Urinary bladder (tissue), 4 donors: Measurements from ENCODE around the gene FGF1. TPM values are rescaled to one million over a fixed set of nuclear protein-coding genes. Genes with fewer than 3 reads are reported as not detected.

Experiments used
- DNase-seq: peaks from one replicate; pipeline ENCODE4 v3.0.0-alpha.2; 2015; ENCODE audit errors: extremely low spot score
- H3K27ac ChIP-seq: one replicate; pipeline ENCODE4 v1.5.1; 2013; ENCODE audit warnings: low read depth, mild to moderate bottlenecking, moderate library complexity
- H3K36me3 ChIP-seq: one replicate; pipeline ENCODE4 v1.6.1; 2013; ENCODE audit warnings: mild to moderate bottlenecking, moderate library complexity; ENCODE audit not compliant: insufficient read depth
- H3K4me1 ChIP-seq: one replicate; pipeline ENCODE4 v1.6.1; 2013; ENCODE audit warnings: mild to moderate bottlenecking, moderate library complexity; ENCODE audit not compliant: insufficient read depth
- H3K4me3 ChIP-seq: one replicate; pipeline ENCODE4 v1.5.1; 2013; ENCODE audit warnings: low read depth, low read length
- WGBS: extraction: QIAGEN DNeasy Blood & Tissue Kit; methylation state at CpG from one replicate; pipeline ENCODE4 v1.1.7; 2013; 5-methylcytosine and 5-hydroxymethylcytosine counted together
- polyA plus RNA-seq: library from polyadenylated mRNA; stranded (reverse); fragments of 200-250 nt; gene quantifications from one replicate; pipeline ENCODE4 v1.2.3, GENCODE V29; 2013
- total RNA-seq: library from RNA; depleted of rRNA; stranded (reverse); fragments of >200 nt; gene quantifications from one replicate; pipeline ENCODE4 v1.2.3, GENCODE V29; 2014
- donor health status: healthy with polysubstance abuse.
- donor health status: healthy.

FGF1 gene
- total and polyA plus RNA-seq, 2 donors = 0.58 to 5.1 TPM

DNA sequence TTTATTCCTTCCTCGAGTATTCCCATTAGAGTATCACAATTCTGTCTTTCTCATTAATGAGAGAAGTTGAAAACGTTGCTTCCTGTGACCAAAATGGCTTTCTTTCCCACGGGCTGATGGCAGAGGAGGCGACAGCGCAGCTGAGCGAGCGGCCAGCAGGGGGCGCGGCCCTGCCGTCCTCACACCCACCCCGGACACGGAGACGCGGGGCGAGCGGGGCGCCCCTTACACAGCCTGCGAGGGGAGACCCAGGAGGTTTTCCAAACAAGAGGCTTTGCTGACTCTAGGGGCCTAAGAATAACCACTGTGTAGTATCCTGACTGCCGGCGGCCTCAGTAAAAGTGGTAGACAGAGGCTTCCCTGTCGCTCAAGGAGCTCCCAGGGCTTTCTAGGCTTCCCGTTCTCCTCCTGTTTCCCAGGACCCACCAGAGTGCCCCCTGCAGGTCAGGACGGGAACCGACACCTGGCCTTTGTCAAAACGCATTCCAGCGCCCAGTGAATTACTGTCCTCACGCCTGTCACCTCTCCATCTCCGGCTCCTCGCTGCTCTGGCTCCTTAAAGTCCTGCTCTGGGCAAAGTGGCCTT is 27.3 kb upstream of the FGF1 start:
- Histone ChIP-seq H3K36me3 (no peaks in the 10 kb centered on the region), H3K4me1 (no peaks in the 10 kb centered on the region), H3K4me3 (peak overlapping the region; percentile 29), H3K27ac (no peak overlapping the region)
- DNase-seq = peak; percentile 77
- WGBS = under 1% methylated on average over 29 of the region's 29 CpGs

- Histone ChIP-seq H3K4me3 (no peak overlapping the region), H3K4me1 (no peaks in the 10 kb centered on the region), H3K36me3 (no peaks in the 10 kb centered on the region), H3K27ac (no peak overlapping the region)
- DNase-seq = no peak
- 88% methylated on average over 3 of the region's 3 CpGs for WGBS
These were observed 17.3 kb upstream of the FGF1 start for GRCh38 chr5:142703153-142703552.

DNA sequence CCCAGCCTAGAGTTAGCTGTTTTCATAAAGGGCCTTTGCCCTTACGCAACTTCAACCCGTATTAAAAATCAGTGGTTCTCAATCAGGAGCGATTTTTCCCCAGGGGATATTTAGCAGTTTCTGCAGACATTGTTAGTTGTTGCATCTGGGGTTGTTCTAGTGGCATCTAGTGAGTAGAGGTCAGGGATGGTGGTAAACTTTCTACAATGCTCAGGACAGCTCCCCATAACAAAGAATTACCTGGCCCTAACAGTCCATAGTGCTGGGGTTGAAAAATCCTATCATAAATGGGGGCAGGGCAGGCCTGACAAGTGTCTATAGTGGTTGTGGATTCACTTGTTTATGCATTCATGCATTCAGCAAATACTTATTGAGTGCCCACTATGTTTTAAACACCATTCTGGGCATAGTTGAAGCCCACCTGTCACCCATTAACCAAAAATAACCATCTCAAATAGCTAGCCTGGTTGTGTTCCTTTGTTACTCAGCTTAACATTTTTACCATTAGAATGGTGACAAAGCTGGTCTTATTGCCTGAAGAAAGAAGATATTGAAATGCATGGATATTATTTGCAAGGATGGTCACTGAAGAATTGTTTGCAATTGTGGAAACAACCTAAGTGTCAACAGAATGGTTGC is 15.9 kb upstream of the FGF1 start:
- H3K27ac ChIP-seq = no peak overlapping the region
- no peaks in the 10 kb centered on the region for H3K4me1 ChIP-seq
- WGBS = 83% methylated on average over 3 of the region's 3 CpGs
- no peak for DNase-seq
- H3K4me3 ChIP-seq = no peak overlapping the region
- H3K36me3 ChIP-seq = no peaks in the 10 kb centered on the region

GRCh38 chr5:142700566-142700965 is 14.7 kb upstream of the FGF1 start:
- 91% methylated on average over 7 of the region's 7 CpGs for WGBS
- no peak for DNase-seq
- Histone ChIP-seq H3K4me1 (no peaks in the 10 kb centered on the region), H3K4me3 (no peak overlapping the region), H3K36me3 (no peaks in the 10 kb centered on the region), H3K27ac (no peak overlapping the region)

DNA sequence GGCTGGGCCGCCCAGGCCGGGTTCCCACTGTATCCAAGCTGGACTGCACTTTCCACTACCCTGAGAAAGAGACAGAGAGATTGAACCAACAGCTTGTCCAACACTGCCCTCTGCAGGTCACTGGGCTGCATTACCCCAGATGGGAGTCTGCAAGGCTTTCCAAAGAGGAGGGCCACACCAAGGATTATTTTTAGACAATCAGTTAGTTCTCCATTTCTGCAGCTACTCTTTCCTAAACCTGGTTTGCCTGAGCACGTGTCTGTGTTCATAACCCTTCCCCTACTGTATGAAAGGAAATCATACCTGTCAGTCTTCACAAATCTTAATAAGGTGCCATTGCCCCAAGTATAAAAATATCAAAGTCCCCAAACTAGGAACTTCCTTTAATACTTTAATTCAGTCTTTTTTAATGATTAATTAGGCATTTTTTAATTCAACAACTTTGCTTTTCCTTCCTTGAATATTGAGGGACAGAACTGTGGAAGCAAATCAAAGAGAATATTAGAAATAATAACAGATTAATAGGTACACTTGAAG is 13.4 kb upstream of the FGF1 start:
- Histone ChIP-seq H3K27ac (no peak overlapping the region), H3K36me3 (no peaks in the 10 kb centered on the region), H3K4me3 (no peak overlapping the region), H3K4me1 (no peaks in the 10 kb centered on the region)
- 6% methylated on average over 3 of the region's 3 CpGs for WGBS
- DNase-seq = peak; percentile 80

DNA sequence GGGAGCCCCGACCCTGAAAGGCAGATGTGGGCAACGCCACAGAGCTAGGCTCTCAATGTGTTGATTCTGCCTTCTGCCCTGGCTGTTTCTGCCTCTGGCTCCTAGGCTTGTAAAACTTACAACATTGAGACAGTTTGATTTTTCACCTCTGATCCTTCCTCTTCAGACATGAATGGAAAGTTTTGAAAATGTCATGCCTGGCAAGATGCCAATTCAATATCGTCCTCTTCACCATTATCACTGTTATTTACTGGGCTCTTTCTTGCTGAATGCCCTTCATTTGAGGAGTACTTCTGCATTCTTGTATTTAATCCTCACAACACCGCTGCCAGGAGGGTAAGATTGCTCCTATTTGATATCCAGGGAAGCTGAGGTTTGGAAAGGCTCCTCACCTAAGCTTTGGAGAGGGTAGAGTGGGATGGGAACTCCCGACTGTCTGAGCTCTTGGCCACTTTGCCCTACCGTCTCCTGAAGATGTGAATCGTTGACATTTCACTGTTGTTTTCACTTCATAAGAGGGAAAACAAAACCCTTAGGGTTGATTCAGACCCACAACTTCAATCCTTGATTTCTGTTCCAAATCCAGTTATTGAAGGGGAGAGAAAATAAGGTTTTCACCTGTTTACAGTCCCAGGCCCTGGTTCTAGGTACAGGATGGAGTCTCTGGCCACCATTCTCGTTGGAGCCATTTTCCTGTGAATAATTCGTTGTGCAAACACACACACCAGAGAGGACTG is 12.7 kb upstream of the FGF1 start:
- no peak for DNase-seq
- Histone ChIP-seq H3K36me3 (no peaks in the 10 kb centered on the region), H3K27ac (no peak overlapping the region), H3K4me3 (no peak overlapping the region), H3K4me1 (no peaks in the 10 kb centered on the region)
- WGBS = 48% methylated on average over 9 of the region's 9 CpGs

DNA sequence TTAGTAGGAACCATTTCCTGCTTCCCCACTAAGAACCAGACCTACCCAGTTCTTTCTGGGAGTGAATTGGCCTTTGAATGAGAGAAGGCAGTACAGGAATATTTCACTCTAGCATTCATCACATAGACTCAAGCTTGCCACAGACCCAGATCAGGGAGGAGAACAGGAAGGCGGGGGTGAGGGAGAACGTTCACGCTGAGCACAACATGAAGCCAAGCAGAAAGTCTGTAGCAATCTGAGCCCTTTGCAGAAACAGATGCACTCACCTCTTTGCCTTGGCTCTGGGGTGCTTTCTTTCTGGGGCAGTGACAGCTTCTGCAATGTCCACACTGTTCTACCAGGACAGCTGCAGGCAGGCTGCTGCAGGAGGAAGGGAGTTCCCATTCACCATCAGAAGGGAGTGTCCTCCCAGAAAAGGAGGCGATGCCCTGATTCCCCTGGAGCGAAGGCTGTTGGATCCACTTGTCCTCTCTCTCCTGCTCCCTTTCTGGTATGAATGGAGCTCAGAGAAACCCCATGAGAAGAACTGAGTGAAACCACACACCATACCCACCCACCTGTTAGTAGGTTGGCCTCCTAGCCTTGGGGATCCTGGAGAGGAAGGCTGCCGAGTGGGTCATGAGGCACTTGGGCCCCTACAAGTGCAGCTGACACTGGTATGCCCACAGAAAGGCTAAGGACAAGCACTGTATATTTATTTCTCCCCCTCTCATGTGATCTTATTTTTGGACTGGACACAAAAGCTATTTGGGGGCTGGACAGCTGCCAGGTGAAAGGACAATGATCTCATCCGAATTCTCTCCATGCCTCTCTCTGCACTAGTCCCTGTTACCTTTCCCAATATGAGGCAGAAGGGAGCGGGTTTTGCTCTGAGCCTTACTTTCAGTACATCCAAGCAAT is 11.7 kb upstream of the FGF1 start:
- WGBS = 42% methylated on average over 8 of the region's 8 CpGs
- Histone ChIP-seq H3K4me3 (no peak overlapping the region), H3K4me1 (no peaks in the 10 kb centered on the region), H3K36me3 (no peaks in the 10 kb centered on the region), H3K27ac (no peak overlapping the region)
- no peak for DNase-seq

DNA sequence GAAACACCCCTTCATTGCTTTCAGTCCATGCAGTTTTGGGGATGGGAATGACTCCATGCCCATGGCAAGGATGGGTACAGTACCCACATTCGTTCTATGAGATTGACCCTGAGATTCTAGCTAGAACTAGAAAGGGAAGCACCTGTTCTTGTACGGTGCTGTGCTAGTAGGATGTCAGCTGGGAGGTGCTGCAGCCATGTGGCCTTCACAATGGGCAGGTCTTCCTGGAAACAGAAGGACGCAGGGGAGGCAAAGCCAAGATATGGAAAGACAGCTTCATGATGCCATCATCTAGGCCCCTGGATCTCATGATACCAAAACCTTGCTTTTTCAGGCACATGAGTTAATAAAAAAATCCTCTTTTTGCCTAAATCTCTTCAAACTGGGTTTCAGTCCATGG is 10.5 kb upstream of the FGF1 start:
- H3K36me3 ChIP-seq = no peaks in the 10 kb centered on the region
- no peak overlapping the region for H3K4me3 ChIP-seq
- H3K27ac ChIP-seq = no peak overlapping the region
- WGBS = 87% methylated on average over 3 of the region's 3 CpGs
- DNase-seq = no peak
- no peaks in the 10 kb centered on the region for H3K4me1 ChIP-seq

DNA sequence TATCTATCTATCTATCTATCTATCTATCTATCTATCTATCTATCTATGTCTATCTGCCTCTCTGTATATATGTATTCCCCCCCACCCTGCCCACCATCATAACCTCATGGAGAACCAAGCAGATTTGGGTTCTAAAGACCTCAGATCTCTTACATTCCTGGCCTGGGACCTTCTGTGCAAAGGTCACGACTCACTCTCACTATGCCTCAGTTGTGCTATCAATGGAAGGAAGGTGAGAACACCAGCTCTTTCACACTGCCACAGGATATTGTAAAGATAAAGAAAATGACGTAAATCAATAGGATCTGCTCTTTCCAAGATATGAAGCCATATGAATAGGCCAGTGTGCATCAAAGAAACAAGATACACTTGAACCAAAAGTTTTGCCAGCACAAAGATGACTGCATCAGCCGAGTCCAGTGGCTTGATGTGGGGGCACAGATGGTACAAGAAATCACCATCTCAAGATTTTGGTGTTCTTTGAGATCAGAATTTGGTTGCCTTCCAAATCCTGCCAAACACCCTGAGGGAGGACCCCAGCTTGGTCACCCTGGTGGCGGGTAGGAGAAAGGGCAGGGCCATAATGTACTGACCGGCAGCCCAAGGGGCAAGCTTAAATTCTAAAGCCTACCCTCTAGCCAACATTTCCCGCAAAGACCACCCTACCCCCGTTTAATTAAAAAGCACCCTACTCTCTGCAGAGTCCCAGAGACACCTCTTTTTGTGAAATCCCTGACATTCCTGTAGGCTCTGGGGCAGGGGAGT is 8.4 kb upstream of the FGF1 start:
- Histone ChIP-seq H3K4me1 (no peaks in the 10 kb centered on the region), H3K27ac (no peak overlapping the region), H3K36me3 (no peaks in the 10 kb centered on the region), H3K4me3 (no peak overlapping the region)
- DNase-seq = no peak
- WGBS = 96% methylated on average over 7 of the region's 7 CpGs

- DNase-seq = no peak
- Histone ChIP-seq H3K4me1 (no peaks in the 10 kb centered on the region), H3K36me3 (no peaks in the 10 kb centered on the region), H3K4me3 (no peak overlapping the region), H3K27ac (no peak overlapping the region)
- 85% methylated on average over 3 of the region's 3 CpGs for WGBS
These were observed 6.5 kb upstream of the FGF1 start for GRCh38 chr5:142692321-142692894.

- whole genome bisulfite sequencing = 86% methylated on average over 4 of the region's 4 CpGs
- Histone ChIP-seq H3K27ac (no peak overlapping the region), H3K4me3 (no peak overlapping the region), H3K36me3 (no peaks in the 10 kb centered on the region), H3K4me1 (peaks cover 1% of the 10 kb centered on the region)
- DNase-seq = no peak
These were observed 4.8 kb upstream of the FGF1 start for GRCh38 chr5:142690667-142691066.

GRCh38 chr5:142689081-142689480 is 3.2 kb upstream of the FGF1 start:
- WGBS = 80% methylated on average over 5 of the region's 5 CpGs
- Histone ChIP-seq H3K36me3 (no peaks in the 10 kb centered on the region), H3K27ac (no peak overlapping the region), H3K4me1 (peaks cover 1% of the 10 kb centered on the region), H3K4me3 (no peak overlapping the region)
- no peak for DNase-seq
